ENCODE measurements around the gene WWP2.
"Not testable (repeated sequence)": the region's sequence is repeated elsewhere in the genome, so short reads cannot be mapped to it uniquely, and the experiment has no call there.

Gene WWP2

DNA sequence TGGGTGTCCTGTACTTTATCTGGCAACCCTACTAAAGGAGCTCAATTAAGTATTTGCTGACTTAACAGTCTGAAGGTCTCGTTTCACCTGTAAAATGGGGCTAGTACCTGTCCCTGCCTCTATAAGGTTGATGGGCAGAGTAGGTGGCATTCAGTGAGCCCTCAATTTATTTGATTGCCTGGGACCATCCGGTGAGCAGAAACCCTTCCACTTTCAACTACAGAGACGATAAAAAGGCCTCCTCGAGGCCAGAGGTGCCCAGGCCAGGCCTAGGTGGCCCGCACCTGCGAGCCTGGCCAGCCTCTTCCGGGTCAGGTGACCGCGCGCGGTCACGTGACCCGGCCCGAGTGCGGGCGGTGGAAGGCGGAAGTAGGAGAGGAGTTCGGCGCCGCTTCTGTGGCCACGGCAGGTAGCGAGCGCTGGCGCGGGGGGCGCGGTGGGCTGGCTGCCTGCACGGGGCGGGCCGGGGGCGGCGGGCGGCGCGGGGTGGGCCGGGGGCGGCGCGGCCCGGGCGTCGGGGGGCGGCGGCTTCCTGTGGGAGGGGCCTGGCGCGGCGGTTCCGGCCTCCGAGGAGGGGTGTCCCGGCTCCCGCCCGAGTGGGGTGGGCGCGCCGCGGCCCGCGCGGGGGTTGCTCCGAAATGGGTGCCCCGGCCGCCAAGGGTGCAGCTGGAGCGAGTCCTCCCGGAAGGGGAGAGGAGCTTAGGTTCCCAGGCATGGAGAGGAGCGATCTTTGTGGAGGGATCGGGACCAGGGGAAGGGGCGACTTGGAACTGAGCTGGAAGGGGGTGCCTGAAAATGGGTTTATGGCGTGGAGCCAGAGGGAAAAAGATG lies at the start of gene WWP2:
WWP2 (plus strand) TSS at position 350 of the 831 bp plus-strand sequence. CDS start 24,679 bp downstream, outside the sequence.
- in situ Hi-C loops (cut with HindIII; ENCODE audit: low sequenced_read_pairs): no loop called here

DNA sequence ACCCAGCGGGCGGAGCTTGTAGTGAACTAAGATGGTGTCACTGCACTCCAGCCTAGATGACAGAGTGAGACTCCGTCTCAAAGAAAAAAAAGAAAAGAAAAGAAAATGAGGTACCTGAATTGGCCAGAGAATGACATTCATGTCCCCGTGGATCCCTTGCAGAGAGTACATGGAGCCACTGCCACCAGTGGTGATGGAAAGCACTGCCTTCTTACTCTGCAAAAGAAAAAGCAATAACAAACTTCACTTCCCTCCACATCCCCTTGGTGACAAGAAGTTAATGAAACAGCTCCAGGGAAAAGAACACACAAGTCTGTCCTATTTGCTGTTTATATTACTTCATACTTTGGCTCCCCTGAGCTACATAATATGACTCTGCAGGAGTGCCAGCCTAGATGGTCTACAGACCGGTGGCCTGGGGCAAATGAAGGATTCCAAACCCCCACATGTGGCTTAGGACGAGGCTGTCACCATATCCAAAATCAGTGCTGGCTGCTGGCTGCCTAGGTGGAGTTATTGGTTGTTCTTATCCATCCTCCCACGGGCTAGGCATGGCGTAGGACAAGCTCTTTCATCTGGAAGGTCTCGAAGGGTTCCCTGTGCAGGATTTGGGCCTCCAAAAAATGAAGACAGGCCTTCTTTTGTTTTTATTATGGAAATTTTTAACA lies 49.1 kb upstream of the WWP2 start:
- in situ Hi-C loops (cut with HindIII; ENCODE audit: low sequenced_read_pairs): no loop called here

DNA sequence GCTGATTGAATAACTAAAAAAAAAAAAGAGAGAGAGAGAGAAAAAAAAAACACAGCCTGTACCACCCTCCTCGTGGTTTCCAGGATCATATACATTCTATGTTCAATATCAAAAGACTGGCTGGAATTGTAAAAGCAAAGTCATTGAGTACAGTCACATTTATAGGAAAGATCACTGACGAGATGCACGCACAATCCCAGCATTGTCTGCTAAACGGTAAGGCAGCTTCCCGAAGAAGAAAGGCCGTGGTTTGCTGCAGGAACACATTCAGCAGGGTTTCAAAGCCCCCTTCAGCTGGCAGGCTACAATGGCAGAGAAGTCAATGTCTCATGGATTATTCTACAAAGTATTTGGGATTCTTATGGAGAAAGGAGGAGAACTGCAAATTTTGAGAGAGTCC lies 45.1 kb upstream of the WWP2 start:
- in situ Hi-C loops (cut with HindIII; ENCODE audit: low sequenced_read_pairs): no loop called here

DNA sequence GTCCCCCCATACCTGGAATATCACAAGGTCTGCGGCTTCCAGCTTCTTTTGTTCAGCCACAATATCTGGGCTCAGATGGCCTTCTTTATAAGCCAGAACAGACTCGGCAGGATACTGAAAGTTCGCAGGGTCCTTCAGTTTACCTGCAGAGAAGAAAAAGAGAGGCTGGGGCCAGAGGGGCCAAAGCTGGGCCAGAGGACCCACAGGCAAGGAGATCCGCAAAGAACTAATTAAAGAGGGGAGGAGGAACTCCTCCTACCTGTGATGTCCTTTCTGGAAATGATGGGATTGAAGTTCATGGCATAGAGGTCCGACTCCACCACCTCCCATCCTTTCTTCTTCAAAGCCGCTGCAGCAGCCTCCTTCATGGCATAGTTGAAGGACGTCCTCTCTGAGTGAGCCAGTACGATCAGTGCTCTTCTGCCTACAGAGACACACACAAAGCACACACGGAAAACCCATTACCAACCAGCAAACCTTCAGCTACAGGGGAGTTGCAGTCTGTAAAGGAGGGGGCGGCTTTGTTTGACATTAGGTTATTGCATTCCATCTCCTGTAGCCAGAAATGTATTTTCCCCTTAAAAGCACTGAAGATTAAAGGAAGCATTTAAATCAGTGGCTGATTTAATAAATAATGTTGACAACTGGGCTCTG lies 43.9 kb upstream of the WWP2 start:
- in situ Hi-C loops (cut with HindIII; ENCODE audit: low sequenced_read_pairs): no loop called here

DNA sequence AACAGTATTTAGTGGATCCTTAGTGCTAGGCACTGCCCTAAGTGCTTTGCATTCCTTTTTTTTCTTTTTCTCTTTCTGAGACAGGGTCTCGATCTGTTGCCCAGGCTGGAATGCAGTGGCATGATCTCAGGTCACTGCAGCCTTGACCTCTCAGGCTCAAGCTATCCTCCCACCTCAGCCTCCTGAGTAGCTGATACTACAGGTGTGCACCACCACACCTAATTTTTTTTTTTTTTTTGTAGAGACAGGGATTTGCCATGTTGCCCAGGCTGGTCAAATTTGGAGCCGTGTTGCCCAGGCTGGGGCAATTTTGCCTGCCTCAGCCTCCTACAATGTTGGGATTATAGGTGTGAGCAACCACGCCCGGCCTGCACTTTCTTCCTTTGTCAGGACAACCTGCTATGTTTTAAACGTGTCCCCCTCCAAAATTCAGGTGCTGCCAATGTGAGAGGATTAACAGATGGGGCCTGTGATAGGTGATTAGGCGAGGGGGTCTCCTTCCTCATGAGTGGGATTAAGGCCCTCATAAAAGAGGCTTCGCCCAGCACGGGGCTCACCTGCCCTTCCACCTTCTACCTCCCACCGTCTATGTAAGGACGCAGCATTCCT lies 41.2 kb upstream of the WWP2 start:
- in situ Hi-C loops (cut with HindIII; ENCODE audit: low sequenced_read_pairs): no loop called here

DNA sequence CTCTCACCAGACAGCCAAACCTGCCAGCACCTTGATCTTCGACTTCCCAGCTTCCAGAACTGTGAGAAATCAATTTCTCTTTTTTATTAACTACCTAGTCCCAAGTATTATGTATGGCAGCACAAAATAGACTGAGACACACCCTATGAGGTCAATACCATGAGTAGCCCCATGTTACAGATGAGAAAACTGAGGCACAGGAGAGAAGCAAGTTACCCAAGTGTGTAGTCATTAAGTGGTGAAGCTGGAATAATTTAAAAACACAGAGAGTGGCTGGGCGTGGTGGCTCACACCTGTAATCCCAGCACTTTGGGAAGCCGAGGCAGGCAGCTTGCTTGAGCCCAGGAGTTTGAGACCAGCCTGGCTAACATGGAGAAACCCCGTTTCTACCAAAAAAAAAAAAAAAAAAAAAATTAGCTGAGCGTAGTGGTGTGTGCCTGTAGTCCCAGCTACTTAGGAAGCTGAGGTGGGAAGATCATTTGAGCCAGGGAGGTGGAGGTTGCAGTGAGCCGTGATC lies 40.6 kb upstream of the WWP2 start:
- in situ Hi-C loops (cut with HindIII; ENCODE audit: low sequenced_read_pairs): no loop called here

DNA sequence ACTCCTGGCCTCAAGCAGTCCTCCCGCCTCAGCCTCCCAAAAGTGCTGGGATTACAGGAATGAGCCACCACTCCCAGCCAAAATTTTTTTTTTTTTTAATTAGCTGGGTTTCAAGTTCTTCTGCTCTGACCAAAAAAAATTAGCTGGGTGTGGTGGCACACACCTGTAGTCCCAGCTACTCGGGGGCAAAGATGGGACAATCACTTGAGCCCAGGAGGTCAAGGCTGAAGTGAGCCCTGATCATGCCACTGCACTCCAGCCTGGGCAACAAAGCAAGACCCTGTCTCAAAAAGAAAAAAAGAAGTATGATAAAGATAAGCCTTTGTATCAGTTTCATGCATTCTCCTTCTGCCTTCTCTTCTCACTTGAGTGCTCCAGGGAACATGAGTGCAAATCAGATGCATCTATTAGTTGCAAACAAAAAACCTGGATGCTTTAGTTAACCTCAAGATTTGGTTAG lies 37.7 kb upstream of the WWP2 start:
- in situ Hi-C loops (cut with HindIII; ENCODE audit: low sequenced_read_pairs): no loop called here

DNA sequence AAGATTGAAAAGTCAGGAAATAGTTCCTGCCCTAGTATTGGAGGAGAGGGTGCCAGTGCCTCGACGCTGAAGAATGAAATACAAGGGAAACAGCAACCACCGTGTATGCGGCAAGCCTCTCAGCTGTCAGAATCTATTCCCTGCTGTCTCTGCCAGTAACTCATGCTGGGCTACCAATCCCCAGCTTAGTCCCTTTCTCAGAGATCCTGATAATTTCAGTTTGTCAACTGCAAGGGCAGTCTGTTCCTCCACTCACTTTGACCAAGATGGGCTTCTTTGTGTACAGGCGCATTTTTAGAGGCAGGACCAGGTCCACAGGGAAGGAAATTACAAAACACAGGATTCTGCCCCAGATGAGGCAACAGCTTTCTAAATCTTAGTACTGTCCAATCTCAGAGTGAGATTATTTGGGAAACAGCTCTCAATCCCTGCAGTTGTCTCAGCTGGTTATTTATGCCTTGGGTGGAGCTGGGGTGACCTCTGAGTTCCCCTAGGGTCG lies 37.1 kb upstream of the WWP2 start:
- in situ Hi-C loops (cut with HindIII; ENCODE audit: low sequenced_read_pairs): no loop called here

DNA sequence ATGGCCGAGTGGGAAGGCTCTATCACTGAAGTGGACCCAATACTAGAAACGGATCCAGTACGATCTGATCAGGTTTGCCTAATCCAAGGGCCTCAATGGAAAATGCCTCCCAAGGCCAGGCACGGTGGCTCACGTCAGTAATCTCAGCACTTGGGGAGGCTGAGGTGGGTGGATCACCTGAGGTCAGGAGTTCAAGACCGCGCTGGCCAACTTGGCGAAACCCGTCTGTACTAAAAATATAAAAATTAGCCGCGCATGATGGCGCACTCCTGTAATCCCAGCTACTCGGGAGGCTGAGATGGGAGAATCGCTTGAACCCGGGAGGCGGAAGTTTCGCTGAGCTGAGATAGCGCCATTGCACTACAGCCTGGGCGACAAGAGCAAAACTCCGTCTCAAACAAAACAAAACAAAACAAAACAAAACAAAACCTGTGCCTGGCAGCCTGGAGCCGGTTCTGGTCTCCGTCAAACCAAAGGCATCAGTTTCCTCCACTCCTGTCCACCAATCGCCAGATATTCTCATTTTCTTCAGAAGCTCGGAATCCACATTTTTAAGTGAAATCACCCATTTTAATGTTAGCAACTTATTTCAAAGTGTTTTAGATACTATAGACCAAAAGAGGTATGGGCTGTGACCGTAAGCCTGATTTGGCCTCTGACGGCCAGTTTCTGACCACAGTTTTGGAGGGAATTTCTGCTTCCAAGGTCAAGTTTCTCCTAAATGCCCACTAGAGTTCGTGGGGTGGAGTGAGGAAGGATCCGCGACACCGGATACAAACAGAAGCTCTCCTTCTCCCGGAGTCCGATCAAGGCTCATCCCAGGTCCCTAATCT lies 36.4 kb upstream of the WWP2 start:
- in situ Hi-C loops (cut with HindIII; ENCODE audit: low sequenced_read_pairs): no loop called here

DNA sequence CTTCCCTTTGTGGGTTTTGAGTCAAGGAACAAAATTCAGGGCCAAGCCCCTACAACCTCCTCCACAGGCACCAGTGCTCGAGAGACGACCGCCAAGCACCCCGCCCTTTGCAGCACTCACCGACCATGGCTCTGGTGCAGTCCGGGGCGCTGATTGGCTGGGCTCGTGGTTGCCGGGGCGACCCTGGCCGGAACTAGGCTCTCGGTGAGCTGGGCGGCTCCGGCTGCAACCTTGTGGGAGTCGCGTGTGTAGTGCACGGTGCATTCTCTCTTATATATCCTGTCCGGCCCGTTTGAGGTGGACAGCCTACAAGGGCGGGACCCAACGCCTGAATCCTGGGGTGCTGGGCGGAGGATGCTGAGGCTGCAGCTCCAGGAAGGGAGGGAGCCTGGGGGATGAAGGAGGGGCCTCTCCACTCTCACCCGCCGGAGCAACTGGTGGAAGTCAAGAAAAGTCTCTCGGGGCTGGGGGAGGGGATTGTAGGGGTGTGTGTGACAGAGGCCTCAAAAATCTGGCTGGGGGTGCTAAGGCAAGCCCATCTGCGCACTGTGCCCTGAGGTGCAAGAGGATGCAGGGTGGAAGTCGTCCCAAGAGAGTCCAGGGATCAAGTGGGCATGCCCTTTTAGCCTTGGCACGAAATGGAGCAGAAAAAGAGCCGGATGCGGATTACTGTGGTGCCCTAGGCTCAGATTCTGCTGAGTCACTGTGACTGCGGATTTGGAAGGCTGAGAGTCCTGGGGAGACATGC lies 35.6 kb upstream of the WWP2 start, which contains the start of gene NQO1:
NQO1 (minus strand) TSS at position 248 of the 748 bp plus-strand sequence; CDS start at position 127, 121 bp downstream.
- in situ Hi-C loops (cut with HindIII; ENCODE audit: low sequenced_read_pairs): no loop called here

DNA sequence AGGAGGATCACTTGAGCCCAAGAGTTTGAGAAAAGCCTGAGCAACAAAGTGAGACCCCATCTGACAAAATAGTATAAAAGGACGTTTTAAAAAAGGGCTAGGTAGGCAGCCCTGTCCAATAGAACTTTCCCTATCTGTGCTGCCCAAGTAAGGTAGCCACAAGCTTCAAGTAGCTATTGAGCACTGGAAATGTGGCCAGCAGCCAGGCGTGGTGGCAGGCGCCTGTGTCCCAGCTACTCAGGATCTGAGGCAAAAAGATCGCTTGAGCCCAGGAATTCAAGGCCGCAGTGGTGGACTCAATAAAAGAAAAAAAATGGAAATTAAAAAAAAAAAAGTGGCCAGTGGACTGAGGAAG lies 34.2 kb upstream of the WWP2 start:
- in situ Hi-C loops (cut with HindIII; ENCODE audit: low sequenced_read_pairs): no loop called here

DNA sequence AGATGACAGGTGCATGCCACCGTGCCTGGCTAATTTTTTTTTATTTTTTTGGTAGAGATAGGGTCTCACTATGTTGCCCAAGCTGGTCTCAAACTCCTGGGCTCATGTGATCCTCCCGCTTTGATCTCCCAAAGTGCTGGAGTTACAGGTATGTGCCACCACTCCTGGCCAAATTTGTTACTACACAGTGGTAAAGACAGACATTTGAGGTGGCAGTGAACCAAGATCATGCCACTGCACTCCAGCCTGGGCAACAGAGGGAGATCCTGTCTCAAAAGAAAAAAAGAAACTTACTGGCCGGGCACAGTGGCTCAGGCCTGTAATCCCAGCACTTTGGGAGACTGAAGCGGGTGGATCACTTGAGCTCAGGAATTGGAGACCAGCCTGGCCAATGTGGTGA lies 33.1 kb upstream of the WWP2 start:
- in situ Hi-C loops (cut with HindIII; ENCODE audit: low sequenced_read_pairs): not testable (repeated sequence)

DNA sequence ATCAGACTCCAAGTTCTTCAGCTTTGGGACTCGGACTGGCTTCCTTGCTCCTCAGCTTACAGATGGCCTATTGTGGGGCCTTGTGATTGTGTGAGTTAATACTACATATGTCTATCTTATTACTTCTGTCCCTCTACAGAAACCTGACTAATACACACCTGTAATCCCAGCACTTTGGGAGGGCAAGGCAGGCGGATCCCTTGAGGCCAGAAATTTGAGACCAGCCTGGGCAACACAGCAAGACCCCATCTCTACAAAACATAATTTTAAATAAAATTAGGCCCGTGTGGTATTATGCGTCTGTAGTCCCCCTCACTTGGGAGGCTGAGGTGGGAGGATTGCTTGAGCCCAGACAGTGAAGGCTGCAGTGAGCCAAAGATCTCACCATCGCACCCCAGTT lies 30.9 kb upstream of the WWP2 start:
- in situ Hi-C loops (cut with HindIII; ENCODE audit: low sequenced_read_pairs): not testable (repeated sequence)

DNA sequence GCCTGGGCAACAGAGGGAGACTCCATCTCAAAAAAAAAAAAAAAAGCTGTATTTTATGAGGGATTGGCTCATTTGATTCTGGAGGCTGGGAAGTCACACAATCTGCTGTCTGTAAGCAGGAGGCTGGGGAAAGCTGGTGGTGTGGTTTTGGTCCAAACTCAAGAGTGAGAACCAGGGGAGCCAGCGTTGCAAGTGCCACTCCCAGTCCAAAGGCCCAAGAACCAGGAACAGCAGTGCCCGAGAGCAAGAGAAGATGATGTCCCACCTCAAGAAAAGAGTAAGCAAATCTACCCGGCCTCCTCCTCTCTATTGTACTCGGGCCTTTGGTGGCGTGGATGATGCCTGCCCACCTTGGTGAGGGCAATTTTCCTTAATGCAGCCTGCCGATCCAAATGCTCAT lies 30.0 kb upstream of the WWP2 start:
- in situ Hi-C loops (cut with HindIII; ENCODE audit: low sequenced_read_pairs): no loop called here

DNA sequence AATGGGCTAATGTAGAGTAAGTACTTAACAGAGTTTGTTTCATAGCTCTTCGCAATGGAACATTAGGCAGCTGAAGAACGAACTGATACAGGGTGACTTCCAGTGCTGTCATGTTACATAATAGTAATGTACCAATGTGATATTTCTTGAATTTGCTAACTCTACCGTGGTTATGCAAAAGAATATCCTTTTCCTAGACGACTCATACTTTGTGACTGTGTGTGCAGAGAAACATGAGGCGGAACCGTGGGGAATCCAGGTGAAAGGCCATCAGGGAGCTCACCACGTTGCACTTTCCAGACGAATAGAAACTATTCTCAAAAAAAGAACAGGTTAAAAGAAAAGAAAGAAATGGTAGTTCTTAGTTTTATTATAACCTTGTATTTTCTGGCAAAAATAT lies 20.6 kb upstream of the WWP2 start:
- in situ Hi-C loops (cut with HindIII; ENCODE audit: low sequenced_read_pairs): no loop called here

DNA sequence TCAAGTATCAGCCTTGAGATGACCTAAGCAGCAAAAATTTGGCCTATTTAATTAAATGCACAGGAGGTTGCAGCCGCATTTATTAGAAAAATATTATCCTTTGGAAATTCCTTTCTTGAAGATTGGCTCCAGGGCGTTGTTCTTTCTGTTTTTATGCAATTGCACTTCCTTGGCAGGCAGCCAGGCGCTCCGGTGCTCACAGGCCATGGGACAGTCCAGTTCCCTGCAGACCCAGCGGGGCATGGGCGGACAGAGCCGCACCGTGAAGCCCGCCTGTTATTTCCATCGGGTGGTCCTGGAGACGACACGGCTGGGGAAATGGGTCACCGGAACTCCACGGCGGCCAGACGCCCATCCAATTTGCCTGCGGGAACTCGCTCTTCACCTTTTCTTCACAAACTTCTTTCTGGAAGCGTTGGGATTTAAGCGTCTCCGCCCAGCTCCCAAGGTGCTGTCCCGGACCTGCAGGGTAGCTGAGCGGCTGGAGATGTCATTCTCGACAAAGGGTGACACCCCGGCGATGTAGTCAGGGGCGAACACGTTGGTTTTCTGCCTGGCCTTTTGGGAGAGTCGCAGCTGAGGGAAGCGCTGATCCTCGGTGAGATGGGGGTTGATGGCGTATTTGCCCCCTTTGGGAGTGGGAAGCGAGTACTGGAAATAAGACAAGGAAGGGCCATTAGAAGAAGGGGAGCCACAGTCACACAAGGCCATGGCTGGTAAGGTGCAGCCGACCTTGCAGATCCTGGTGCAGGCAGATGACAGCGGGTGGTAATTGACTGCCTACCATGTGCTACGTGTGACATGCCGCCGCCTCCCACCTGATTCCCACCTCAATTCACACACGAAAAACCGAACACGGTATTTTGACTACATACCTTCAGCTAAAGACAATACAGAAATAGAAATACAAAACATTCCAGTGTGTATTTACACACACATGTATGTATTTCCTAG lies 19.9 kb upstream of the WWP2 start:
- in situ Hi-C loops (cut with HindIII; ENCODE audit: low sequenced_read_pairs): no loop called here

DNA sequence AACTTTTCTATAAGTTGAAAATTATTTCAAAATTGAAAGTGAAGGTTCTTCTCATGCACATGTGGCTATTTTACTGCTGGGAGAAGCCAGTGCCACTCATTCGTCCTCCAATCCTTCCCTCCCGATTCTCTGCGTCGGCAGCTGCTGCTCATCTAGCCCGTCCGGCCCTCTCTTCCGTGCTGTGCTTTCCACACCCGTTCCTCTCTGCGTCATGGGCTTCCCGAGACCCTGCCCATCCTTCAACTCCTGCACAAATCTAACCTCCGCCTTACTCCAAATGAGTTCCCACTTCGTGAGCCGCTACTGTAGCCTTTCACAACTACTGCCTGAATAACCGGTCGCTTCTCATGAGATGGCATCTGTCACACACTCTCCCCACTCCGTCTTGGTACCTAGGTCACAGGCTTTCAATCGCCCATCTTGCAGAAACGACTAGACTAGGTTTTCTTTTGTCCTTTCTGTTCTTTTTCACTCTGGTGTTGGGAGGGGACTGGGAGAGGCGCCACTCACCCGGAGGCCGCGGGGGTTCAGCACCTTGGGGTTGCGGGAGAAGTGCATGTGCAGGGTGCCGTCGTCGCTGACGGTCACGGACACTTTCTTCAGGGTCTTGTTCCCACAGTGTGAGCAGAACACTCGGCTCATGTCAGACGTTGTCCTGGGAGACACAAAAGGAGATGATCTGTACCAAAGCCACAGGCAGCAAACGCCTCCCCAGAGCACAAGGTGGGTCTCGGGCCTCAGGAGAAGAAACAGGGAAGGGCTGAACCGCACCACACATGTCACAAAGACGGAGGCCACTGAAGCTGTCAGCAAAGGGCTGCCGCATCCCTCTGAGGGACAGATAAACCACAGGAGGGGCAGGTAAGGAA lies 17.5 kb upstream of the WWP2 start:
- in situ Hi-C loops (cut with HindIII; ENCODE audit: low sequenced_read_pairs): no loop called here

Data from DLD1 (cell line).